ENCODE measurements around the gene WDR45B. TPM values are rescaled to one million over a fixed set of nuclear protein-coding genes. Genes with fewer than 3 reads are reported as not detected.

WDR45B gene
- polyA plus RNA-seq, 1 of the 3 experiments (the other 2 are of a cell fraction): 171 TPM

DNA sequence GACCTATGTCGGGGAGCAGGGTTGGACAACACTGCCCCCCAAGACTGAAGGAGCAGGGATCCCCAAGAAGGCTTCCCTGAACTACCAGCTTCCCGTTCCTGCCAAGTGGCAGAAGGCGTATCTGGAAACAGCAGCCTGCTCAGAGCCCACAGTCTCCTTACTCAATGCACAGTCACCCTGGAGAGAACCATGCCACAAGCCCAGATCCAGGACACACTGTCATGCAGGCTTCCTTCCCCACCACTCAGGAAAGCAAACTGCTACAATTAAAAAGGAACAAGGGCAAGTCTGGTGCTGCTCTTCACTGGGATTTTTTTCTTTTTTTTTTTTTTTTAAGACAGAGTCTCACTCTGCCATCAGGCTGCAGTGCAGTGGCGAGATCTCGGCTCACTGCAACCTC, 8.2 kb downstream of the WDR45B start (continued):
- TF ChIP-seq, protein P1, sequence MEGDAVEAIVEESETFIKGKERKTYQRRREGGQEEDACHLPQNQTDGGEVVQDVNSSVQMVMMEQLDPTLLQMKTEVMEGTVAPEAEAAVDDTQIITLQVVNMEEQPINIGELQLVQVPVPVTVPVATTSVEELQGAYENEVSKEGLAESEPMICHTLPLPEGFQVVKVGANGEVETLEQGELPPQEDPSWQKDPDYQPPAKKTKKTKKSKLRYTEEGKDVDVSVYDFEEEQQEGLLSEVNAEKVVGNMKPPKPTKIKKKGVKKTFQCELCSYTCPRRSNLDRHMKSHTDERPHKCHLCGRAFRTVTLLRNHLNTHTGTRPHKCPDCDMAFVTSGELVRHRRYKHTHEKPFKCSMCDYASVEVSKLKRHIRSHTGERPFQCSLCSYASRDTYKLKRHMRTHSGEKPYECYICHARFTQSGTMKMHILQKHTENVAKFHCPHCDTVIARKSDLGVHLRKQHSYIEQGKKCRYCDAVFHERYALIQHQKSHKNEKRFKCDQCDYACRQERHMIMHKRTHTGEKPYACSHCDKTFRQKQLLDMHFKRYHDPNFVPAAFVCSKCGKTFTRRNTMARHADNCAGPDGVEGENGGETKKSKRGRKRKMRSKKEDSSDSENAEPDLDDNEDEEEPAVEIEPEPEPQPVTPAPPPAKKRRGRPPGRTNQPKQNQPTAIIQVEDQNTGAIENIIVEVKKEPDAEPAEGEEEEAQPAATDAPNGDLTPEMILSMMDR (IDR thresholded peaks at IDR 0.05): no peak
- no peak for TF ChIP-seq TCF12 (IDR thresholded peaks at IDR 0.05)
- TF ChIP-seq, protein P2, sequence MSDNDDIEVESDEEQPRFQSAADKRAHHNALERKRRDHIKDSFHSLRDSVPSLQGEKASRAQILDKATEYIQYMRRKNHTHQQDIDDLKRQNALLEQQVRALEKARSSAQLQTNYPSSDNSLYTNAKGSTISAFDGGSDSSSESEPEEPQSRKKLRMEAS (IDR thresholded peaks at IDR 0.05; ENCODE audit: low read depth): no peak
- no peak for TF ChIP-seq GATA2 (CRISPR knock-in tag; IDR thresholded peaks at IDR 0.05)
- no peak for TF ChIP-seq GABPA (IDR thresholded peaks at IDR 0.05; ENCODE audit: low read depth)

DNA sequence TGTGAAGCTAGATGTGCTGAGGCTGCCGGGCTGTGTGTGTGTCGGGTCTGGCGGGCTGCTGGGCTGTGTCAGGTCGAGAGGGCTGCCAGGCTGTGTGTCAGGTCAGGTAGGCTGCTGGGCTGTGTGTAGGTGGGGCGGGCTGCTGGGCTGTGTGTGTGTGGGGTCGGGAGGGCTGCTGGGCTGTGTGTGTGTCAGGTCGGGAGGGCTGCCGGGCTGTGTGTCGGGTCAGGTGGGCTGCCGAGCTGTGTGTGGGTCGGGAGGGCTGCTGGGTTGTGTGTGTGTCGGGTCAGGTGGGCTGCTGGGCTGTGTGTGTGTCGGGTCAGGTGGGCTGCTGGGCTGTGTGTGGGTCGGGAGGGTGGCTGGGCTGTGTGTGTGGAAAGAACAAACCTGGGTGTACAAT, 8.6 kb downstream of the WDR45B start:
- Histone ChIP-seq H3K27me3 (ENCODE audit: insufficient read depth) (no peaks in the 10 kb centered on the region), H3F3A (replicated peaks; ENCODE audit: insufficient read depth) (peaks cover 5% of the 10 kb centered on the region), H3K9ac (no peak overlapping the region), H3K4me3 (ENCODE audit: low read depth in 2 of 2, low read length in 1 of 2) (no peak overlapping the region), H4K20me1 (ENCODE audit: insufficient read depth) (peaks cover 96% of the 10 kb centered on the region), H2AFZ (ENCODE audit: low read depth) (no peak overlapping the region), H3K79me2 (ENCODE audit: insufficient read depth) (peaks cover 99% of the 10 kb centered on the region), H3K4me1 (ENCODE audit: control insufficient read depth in 1 of 2, insufficient read depth in 2 of 2, low read depth in 1 of 2, low read length in 1 of 2) (no peaks in the 10 kb centered on the region), H3K36me3 (replicated peaks in 1 of 2; ENCODE audit: control insufficient read depth in 1 of 2, insufficient read depth in 2 of 2, low read length in 1 of 2) (peaks cover 39 to 42% of the 10 kb centered on the region in 2 experiments), H3K4me2 (no peak overlapping the region), H3K27ac (ENCODE audit: low read depth in 2 of 2, low read length in 1 of 2) (no peak overlapping the region), H3K9me2 (no peaks in the 10 kb centered on the region), H3K9me3 (no peaks in the 10 kb centered on the region)
- TF ChIP-seq MXI1 (IDR thresholded peaks at IDR 0.05; ENCODE audit: low read depth, low read length) (no peak), TEAD4 (IDR thresholded peaks at IDR 0.05; ENCODE audit: borderline replicate concordance, insufficient read depth) (no peak), FOXJ3 (CRISPR knock-in tag; IDR thresholded peaks at IDR 0.05) (no peak), SMC3 (IDR thresholded peaks at IDR 0.05; ENCODE audit: low read depth, low read length) (no peak), TAF1 (IDR thresholded peaks at IDR 0.05; ENCODE audit: borderline replicate concordance, low read depth, low read length) (no peak), RXRA (IDR thresholded peaks at IDR 0.05; ENCODE audit: borderline replicate concordance, low read depth) (no peak), POLR2AphosphoS5 (IDR thresholded peaks at IDR 0.05; ENCODE audit: low read depth, low read length) (no peak), GABPA (IDR thresholded peaks at IDR 0.05; ENCODE audit: low read depth) (no peak), MEF2A (IDR thresholded peaks at IDR 0.05; ENCODE audit: borderline replicate concordance, low read depth) (no peak), NFIC (IDR thresholded peaks at IDR 0.05; ENCODE audit: borderline replicate concordance) (no peak), FOXM1 (IDR thresholded peaks at IDR 0.05; ENCODE audit: low read depth) (no peak), CHD2 (IDR thresholded peaks at IDR 0.05; ENCODE audit: low read length, partially characterized antibody) (no peak), RCOR1 (IDR thresholded peaks at IDR 0.05; ENCODE audit: low read length) (no peak)
- TF ChIP-seq, protein P3, sequence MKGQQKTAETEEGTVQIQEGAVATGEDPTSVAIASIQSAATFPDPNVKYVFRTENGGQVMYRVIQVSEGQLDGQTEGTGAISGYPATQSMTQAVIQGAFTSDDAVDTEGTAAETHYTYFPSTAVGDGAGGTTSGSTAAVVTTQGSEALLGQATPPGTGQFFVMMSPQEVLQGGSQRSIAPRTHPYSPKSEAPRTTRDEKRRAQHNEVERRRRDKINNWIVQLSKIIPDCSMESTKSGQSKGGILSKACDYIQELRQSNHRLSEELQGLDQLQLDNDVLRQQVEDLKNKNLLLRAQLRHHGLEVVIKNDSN (IDR thresholded peaks at IDR 0.05; ENCODE audit: borderline replicate concordance, low read depth): no peak
- TF ChIP-seq, protein P4, sequence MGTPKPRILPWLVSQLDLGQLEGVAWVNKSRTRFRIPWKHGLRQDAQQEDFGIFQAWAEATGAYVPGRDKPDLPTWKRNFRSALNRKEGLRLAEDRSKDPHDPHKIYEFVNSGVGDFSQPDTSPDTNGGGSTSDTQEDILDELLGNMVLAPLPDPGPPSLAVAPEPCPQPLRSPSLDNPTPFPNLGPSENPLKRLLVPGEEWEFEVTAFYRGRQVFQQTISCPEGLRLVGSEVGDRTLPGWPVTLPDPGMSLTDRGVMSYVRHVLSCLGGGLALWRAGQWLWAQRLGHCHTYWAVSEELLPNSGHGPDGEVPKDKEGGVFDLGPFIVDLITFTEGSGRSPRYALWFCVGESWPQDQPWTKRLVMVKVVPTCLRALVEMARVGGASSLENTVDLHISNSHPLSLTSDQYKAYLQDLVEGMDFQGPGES (IDR thresholded peaks at IDR 0.05; ENCODE audit: low read depth, low read length): no peak
- TF ChIP-seq, protein P5, sequence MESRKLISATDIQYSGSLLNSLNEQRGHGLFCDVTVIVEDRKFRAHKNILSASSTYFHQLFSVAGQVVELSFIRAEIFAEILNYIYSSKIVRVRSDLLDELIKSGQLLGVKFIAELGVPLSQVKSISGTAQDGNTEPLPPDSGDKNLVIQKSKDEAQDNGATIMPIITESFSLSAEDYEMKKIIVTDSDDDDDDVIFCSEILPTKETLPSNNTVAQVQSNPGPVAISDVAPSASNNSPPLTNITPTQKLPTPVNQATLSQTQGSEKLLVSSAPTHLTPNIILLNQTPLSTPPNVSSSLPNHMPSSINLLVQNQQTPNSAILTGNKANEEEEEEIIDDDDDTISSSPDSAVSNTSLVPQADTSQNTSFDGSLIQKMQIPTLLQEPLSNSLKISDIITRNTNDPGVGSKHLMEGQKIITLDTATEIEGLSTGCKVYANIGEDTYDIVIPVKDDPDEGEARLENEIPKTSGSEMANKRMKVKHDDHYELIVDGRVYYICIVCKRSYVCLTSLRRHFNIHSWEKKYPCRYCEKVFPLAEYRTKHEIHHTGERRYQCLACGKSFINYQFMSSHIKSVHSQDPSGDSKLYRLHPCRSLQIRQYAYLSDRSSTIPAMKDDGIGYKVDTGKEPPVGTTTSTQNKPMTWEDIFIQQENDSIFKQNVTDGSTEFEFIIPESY (IDR thresholded peaks at IDR 0.05; ENCODE audit: borderline replicate concordance, low read depth): no peak
- TF ChIP-seq, protein P6, sequence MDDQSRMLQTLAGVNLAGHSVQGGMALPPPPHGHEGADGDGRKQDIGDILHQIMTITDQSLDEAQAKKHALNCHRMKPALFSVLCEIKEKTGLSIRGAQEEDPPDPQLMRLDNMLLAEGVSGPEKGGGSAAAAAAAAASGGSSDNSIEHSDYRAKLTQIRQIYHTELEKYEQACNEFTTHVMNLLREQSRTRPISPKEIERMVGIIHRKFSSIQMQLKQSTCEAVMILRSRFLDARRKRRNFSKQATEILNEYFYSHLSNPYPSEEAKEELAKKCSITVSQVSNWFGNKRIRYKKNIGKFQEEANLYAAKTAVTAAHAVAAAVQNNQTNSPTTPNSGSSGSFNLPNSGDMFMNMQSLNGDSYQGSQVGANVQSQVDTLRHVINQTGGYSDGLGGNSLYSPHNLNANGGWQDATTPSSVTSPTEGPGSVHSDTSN (IDR thresholded peaks at IDR 0.05): no peak
- ChIA-PET POLR2A (no interaction called here), CTCF (interaction anchor here (1.0 kb wide), 1 partner anchor 24 kb away, joined by 3 read pairs; no protein-coding TSS in a partner anchor)
- WGBS (ENCODE audit: low lambda C conversion rate): 90% methylated on average over 14 of the region's 14 CpGs
- DNase-seq: no peak

All from SK-N-SH (cell line).